ENCODE results near the gene RNF19B.

DNA sequence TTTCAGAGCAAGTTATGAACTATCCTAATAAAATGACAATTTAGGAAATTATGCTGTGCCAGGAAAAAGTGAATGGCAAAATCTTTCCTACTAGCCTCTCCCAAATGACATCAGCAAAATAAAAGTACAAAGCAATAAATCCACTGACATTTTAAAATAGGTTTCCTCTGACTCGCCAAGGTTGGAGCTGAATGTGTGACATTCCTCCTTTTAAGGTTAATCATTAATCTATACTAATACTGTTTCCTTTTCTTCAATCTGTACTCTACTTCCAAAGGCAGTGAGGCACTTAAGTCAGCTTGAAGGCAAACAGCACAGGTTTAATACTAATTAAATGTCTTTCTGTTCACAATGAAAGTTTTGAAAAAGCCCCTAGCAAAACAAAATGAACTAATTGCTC is 15.7 kb downstream of the RNF19B start:
- TF ChIP-seq, protein P1, sequence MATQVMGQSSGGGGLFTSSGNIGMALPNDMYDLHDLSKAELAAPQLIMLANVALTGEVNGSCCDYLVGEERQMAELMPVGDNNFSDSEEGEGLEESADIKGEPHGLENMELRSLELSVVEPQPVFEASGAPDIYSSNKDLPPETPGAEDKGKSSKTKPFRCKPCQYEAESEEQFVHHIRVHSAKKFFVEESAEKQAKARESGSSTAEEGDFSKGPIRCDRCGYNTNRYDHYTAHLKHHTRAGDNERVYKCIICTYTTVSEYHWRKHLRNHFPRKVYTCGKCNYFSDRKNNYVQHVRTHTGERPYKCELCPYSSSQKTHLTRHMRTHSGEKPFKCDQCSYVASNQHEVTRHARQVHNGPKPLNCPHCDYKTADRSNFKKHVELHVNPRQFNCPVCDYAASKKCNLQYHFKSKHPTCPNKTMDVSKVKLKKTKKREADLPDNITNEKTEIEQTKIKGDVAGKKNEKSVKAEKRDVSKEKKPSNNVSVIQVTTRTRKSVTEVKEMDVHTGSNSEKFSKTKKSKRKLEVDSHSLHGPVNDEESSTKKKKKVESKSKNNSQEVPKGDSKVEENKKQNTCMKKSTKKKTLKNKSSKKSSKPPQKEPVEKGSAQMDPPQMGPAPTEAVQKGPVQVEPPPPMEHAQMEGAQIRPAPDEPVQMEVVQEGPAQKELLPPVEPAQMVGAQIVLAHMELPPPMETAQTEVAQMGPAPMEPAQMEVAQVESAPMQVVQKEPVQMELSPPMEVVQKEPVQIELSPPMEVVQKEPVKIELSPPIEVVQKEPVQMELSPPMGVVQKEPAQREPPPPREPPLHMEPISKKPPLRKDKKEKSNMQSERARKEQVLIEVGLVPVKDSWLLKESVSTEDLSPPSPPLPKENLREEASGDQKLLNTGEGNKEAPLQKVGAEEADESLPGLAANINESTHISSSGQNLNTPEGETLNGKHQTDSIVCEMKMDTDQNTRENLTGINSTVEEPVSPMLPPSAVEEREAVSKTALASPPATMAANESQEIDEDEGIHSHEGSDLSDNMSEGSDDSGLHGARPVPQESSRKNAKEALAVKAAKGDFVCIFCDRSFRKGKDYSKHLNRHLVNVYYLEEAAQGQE (IDR thresholded peaks at IDR 0.05; ENCODE audit: low read depth), result no peak
- TF ChIP-seq TAF1 (IDR thresholded peaks at IDR 0.05; ENCODE audit: low read depth), result no peak
- TF ChIP-seq EP300 (IDR thresholded peaks at IDR 0.05; ENCODE audit: borderline replicate concordance), result no peak
- TF ChIP-seq YY1 (IDR thresholded peaks at IDR 0.05; ENCODE audit: low read depth), result no peak
- TF ChIP-seq EGR1 (IDR thresholded peaks at IDR 0.05), result no peak
- TF ChIP-seq RAD21 (IDR thresholded peaks at IDR 0.05; ENCODE audit: low read depth), result no peak
- TF ChIP-seq CREB1 (IDR thresholded peaks at IDR 0.05; ENCODE audit: low read depth), result no peak
- TF ChIP-seq, protein P2, sequence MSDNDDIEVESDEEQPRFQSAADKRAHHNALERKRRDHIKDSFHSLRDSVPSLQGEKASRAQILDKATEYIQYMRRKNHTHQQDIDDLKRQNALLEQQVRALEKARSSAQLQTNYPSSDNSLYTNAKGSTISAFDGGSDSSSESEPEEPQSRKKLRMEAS (IDR thresholded peaks at IDR 0.05), result no peak
- no peak for TF ChIP-seq CEBPB (IDR thresholded peaks at IDR 0.05)
- no peak for TF ChIP-seq TCF12 (IDR thresholded peaks at IDR 0.05; ENCODE audit: low read depth)
- no peak for TF ChIP-seq NFIC (IDR thresholded peaks at IDR 0.05)
- TF ChIP-seq FOXM1 (IDR thresholded peaks at IDR 0.05; ENCODE audit: borderline replicate concordance, low read depth), result no peak
- no peak for TF ChIP-seq TEAD4 (IDR thresholded peaks at IDR 0.05)
